NCI-H345 (cell line): ENCODE measurements around the gene ZXDC.

Source experiments
- DNase-seq: peaks from one replicate; lab custom pipeline; 2025; lab: John Stamatoyannopoulos, UW

Gene ZXDC

DNA sequence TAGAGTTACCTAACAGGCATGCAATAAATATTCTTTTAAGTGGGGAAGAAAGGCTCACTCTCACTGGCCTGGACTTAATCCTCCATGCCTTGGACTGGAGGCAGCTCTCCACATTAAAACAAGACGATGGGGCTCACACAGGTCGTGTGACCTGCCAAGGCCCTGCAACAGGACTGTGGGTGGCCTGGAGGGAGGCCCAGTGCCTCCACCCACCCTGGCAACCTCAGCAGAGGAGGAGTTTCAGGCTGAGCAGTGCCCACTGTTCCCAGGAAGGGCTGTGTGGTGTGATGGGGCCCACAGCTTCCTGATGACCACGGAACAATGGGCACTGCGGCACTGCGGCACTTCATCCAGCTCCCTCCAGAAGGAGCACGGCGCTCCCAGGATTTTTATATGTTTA, 36.3 kb upstream of the ZXDC start:
- no peak for DNase-seq

DNA sequence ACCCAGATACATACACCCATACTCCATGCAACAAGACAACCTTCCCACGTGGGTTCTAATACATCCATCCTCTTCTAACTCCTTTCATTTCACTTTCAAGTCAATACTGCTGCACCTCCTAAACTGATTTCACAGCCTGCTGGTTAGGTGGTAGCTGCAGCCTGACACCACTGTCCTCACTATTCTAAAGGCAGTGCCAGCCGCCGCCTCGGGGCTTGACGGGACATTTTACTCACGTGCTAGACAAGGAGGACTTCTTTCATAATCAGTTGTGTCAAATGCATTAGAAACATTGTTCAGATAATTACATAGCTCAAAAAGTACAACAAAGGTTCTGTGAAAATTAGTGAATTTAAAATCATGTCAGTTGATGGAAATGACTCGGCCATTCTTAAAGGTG, 35.6 kb upstream of the ZXDC start:
- no peak for DNase-seq

- no peak for DNase-seq
Measured at GRCh38 chr3:126510308-126510910, 34.7 kb upstream of the ZXDC start.

DNA sequence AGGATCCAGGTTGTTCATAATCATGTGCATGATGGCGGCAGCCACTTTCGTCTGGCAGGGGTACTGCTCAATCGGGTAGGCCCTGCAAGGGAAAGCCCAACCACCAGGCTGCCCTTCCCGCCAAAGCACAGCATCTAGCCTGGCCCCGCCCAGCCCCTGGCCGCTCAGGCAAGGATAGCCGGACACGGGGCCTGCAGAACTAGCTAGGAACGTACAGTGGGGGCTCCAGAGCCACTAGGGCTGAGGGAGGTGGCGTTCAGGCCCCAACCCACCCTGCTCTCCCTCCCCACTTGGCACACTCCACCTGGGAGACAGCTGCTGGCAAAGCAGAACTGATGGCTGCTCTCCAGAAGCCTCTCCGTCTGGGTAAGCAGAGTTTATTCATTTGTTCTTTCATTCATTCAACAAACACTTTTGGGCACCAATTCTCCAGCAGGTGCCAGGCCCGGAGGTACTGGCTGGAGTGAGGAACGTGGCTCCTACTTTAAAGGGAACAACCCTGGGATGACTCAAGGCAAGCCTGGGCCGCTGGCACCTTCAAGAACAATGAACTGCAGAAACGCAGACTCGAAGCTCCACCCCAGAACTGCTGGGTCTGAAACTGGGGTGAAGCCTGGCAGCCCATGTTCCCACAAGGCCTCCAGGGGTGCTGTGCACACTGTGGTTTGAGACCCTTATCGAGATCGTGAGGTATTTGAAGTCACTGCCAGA, 34.1 kb upstream of the ZXDC start:
- DNase-seq, result no peak

- DNase-seq, result no peak
Measured at GRCh38 chr3:126508564-126508964, 32.9 kb upstream of the ZXDC start.

DNA sequence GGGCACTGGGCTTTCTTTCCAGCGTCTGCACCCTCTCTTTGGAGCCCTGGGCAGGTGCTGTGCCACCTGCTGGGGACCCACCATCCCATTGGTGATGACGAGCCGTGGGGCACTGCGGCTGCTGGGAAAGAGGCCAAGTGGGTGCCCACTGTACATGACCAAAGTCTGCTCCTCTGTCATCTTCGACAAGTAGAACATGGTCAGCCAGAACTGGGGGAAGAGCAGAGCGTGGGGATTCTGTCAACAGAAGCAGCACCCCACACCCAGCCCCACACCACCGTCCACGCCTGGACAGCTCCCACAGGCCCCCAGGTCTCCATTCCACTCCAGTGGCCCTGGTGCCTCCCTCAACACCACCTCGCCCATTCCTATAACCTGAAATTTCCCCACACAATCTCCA, 32.2 kb upstream of the ZXDC start:
- DNase-seq, result no peak

- no peak for DNase-seq
Measured at GRCh38 chr3:126503701-126504100, 28.0 kb upstream of the ZXDC start.

- no peak for DNase-seq
Measured at GRCh38 chr3:126502656-126503055, 27.0 kb upstream of the ZXDC start.

- no peak for DNase-seq
Measured at GRCh38 chr3:126501736-126502135, 26.0 kb upstream of the ZXDC start.

GRCh38 chr3:126501054-126501453, 25.4 kb upstream of the ZXDC start:
- no peak for DNase-seq

DNA sequence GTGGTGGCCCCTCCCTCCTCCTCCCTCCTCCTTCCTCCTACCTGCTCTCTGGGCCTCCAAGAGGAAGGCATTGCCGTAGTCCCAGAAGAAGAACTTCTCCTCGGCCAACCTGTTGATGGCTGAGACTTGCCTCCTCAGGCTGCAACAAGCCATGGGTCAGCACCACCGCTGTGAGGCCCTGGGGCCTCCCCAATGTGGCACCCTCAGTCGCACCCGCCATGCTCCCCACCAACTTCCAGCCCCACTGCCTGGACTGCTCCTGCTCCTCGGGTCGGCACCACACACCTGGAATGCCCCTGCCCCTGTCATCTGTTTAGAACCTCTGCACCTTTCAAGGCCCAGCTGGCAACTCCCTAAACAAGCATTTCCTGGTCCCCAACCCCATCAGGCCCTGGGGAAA, 24.3 kb upstream of the ZXDC start:
- no peak for DNase-seq

- no peak for DNase-seq
Measured at GRCh38 chr3:126499401-126499800, 23.7 kb upstream of the ZXDC start.

DNA sequence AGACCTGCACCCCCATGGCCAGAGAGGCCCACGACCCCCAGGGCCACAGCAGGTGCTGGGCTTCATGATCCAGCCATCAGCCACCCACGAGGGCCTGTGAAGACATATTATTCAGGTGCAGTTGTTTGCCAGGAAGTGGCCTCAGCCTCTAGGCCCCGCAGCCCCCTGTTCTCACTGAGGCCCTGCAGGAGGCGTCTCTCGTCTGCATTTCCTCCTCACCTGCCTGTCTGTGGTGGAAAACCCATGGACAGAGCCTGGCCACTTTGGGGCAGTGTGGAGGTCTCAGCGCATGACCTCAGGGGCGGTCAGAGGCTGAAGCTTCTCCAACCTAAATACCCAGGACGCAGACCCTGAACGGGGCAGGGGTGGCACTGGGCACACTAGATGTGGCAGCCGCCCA, 23.2 kb upstream of the ZXDC start:
- DNase-seq, result no peak

DNA sequence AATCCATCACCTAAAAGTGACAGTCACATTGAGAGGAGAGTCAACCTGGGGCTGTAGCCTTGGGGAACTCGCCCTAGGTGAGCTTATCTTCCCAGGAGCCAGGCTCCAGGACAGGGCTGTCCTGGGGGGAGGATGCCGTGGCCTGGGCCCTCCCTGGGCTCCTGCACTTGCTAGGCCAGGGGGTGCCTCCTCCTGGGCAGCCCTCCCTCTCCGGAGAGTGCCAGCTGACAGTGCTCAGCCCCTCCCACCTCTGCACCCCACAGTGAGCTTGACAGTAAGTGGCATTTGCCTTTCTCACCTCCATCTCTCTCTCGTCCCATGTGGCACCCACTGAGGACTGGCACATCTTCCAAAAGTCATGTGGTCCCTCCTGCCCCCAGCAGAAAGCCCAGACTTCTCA, 22.8 kb upstream of the ZXDC start:
- no peak for DNase-seq

DNA sequence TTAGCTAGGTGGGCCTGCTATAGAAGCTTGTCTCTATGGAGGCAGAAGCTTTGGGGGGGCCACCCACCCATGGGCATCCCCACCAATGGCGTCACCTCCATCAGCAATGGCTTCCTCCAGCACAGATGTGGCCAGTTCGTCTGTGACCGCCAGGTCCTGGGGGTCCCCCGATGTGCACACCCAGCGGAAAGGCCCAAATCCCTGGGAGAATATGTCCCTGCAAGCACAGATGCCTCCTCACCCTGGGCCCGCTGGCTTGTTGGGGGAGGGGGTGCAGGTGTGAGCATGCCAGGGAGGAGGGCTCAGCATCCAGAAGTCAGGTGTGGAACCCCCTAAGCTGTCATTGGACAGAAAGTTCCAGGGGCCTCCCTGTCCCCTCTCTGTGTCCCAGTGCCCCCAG, 22.3 kb upstream of the ZXDC start:
- DNase-seq, result no peak

DNA sequence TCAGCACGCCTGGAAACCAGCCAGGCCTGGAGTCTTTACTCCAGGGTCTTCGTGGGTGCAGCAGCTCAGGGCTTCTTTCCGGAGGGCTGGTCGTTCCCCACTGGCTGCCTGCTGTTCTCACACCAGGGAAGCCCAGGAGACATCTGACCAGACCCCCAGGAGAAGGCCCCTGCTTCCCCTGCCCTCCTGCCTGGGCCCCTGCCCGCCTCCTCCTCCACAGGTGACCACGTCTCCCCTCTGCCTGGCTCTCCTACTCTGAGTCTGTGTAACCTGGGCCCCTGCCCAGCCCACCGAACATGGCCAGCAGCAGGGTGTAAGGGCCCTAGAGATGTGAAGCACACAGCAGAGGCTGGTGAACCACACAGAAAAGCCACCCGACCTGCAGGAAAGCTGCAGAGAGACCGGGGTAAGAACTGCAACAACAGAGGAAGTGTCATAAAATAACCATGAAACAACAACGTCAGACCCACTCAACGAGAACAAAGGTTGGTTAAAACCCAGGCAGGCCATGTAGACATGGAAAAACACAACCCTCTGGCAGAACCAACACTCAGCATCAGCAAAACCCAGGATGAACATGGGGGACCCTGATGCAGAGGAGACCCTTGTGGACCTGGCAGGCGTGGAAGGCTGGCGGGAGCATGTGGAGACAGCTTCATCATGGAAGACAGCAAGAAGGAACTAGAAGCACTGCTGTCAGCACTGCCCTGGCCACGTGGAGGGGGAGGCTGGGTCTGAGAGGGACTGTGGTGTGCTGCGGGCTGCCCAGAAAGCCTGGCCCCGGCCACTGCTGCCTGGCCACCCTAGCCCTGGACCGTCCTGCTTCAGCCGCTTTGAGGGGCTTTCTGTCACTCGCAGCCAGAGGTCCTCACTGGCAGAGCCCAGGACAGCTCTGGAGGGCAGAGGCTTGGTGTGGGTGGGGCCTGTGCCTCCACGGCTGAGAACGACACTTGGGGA, 21.5 kb upstream of the ZXDC start:
- DNase-seq, result no peak

DNA sequence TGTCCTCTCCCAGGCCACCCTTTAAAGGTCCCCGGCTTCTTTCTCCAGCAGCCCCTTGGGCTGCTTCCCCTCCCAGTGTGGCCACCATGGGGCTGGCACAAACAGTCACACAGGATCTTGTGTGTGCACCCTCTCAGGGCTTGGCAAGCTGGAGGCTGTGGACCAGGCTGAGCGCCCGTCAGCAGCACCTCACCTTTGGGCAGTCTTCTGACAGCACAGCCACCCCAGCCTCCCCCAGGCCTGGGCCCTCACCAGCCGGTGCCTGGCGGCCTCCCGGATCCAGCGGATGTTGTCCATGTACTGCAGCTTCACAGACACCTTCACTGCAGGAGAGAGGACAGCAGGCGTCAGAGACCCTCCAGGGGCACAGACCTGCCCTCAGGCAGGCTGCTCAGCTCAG, 20.1 kb upstream of the ZXDC start:
- no peak for DNase-seq

- DNase-seq, result no peak
Measured at GRCh38 chr3:126494970-126495230, 19.2 kb upstream of the ZXDC start.

GRCh38 chr3:126494204-126494969, 18.7 kb upstream of the ZXDC start:
- DNase-seq, result no peak

DNA sequence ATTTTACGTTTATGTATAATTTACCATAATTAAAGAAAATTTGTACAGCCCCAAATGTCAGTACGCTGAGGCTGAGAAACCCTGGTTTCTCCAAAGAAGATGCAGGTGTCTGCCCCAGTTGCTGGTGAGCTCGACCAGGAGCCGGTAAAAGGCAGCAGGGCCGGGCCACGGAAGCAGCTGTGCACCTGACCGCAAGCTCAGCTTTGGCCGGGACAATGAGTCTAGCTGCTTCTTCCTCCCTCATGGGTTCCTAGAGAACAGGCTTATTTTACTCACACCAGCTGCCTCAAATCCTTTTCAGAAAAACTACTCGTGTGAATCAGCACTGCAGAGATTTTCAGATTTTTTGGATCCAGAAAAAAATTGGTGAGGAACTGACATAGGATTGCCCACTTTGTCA, 18.0 kb upstream of the ZXDC start:
- DNase-seq, result no peak

- DNase-seq, result no peak
Measured at GRCh38 chr3:126493051-126493450, 17.4 kb upstream of the ZXDC start.

DNA sequence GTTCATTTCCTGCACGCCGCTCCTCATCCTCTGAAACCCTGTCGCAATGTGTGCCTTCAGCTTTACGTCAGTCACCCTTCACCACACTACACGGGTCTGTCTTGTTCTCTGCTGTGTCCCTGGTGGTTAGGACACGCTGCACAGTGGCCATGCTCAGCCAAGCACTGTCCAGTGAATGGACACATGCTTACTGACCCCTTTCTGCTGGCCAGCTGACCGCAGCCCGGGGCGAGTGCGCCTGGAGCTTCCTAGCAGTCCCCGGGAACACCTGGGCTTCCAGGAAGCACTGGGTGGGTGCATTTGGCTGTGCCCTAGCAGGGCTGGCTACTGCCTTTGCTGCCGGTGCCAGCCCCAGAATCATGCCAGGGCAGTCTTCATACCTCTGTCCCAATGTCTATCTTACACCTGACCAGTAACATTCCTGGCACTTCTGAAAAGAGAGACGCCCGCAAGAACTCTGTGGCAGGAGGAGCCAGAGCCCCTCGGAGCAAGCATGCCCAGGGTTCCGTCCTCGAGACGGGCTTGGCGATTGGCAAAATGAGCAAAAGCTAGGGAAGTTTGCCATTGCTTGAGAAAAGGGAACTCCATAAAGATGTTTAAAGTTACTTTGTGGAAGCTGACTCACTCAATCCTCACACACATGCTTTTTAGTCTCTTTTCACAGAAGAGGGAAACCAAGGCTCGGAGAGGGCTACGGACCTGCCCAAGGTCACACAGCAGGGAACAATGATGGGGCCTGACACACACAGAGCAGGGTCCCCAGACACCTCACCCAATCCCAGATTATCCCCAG, 15.7 kb upstream of the ZXDC start:
- no peak for DNase-seq
